COR-L47 (cell line): ENCODE results near the gene IKZF3.
"Not testable (repeated sequence)": the region's sequence is repeated elsewhere in the genome, so short reads cannot be mapped to it uniquely, and the experiment has no call there.

Experiments
- DNase-seq: peaks from one replicate; lab custom pipeline; 2025; lab: John Stamatoyannopoulos, UW

The IKZF3 gene

GRCh38 chr17:39781031-39781860 lies 82.9 kb downstream of the IKZF3 start:
- no peak for DNase-seq

- no peak for DNase-seq
Measured at GRCh38 chr17:39777534-39778365, 86.4 kb downstream of the IKZF3 start.

GRCh38 chr17:39776252-39776651 lies 87.9 kb downstream of the IKZF3 start:
- DNase-seq: no peak

GRCh38 chr17:39775031-39775430 lies 89.1 kb downstream of the IKZF3 start:
- no peak for DNase-seq

GRCh38 chr17:39774047-39774446 lies 90.1 kb downstream of the IKZF3 start:
- DNase-seq: no peak

- DNase-seq: no peak
Measured at GRCh38 chr17:39772987-39773934, 90.9 kb downstream of the IKZF3 start.

GRCh38 chr17:39772415-39772814 lies 91.7 kb downstream of the IKZF3 start:
- DNase-seq: no peak

- peak; percentile 73 for DNase-seq
Measured at GRCh38 chr17:39769974-39770587, 94.0 kb downstream of the IKZF3 start.

GRCh38 chr17:39767147-39767546 lies 97.0 kb downstream of the IKZF3 start:
- DNase-seq: no peak

GRCh38 chr17:39765766-39766165 lies 98.3 kb downstream of the IKZF3 start:
- no peak for DNase-seq

- DNase-seq: no peak
Measured at GRCh38 chr17:39765175-39765574, 98.9 kb downstream of the IKZF3 start.

GRCh38 chr17:39764171-39764570 lies 99.9 kb downstream of the IKZF3 start:
- DNase-seq: not testable (repeated sequence)

- DNase-seq: no peak
Measured at GRCh38 chr17:39763051-39763820, 100.9 kb downstream of the IKZF3 start.

- DNase-seq: no peak
Measured at GRCh38 chr17:39761861-39762496, 102.1 kb downstream of the IKZF3 start.

GRCh38 chr17:39759204-39759603 lies 104.9 kb downstream of the IKZF3 start:
- DNase-seq: no peak

GRCh38 chr17:39757931-39758873 lies 105.9 kb downstream of the IKZF3 start:
- DNase-seq: no peak

GRCh38 chr17:39757176-39757662 lies 106.9 kb downstream of the IKZF3 start:
- no peak for DNase-seq

- DNase-seq: no peak
Measured at GRCh38 chr17:39756380-39757079, 107.6 kb downstream of the IKZF3 start.
